ENCODE results near the gene DHODH.

DNA sequence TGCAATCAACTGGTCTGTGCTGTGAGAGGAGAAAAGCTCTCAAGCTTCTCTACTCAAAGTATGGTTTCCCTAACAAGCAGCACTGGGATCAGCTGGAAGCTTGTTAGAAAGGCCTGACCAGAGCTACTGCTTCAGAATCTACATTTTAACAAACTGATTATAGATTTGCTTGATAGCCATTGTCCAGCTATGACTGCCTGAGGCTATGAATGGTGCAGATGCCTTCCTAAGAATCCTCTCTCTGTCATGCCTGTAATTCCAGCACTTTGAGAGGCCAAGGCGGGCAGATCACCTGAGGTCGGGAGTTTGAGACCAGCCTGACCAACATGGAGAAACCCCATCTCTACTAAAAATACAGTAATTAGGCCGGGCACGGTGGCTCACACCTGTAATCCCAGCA lies 37.0 kb upstream of the DHODH start:
- TF ChIP-seq, protein P1, sequence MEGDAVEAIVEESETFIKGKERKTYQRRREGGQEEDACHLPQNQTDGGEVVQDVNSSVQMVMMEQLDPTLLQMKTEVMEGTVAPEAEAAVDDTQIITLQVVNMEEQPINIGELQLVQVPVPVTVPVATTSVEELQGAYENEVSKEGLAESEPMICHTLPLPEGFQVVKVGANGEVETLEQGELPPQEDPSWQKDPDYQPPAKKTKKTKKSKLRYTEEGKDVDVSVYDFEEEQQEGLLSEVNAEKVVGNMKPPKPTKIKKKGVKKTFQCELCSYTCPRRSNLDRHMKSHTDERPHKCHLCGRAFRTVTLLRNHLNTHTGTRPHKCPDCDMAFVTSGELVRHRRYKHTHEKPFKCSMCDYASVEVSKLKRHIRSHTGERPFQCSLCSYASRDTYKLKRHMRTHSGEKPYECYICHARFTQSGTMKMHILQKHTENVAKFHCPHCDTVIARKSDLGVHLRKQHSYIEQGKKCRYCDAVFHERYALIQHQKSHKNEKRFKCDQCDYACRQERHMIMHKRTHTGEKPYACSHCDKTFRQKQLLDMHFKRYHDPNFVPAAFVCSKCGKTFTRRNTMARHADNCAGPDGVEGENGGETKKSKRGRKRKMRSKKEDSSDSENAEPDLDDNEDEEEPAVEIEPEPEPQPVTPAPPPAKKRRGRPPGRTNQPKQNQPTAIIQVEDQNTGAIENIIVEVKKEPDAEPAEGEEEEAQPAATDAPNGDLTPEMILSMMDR (IDR thresholded peaks at IDR 0.05), result no peak
- TF ChIP-seq POLR2AphosphoS5 (IDR thresholded peaks at IDR 0.05), result no peak

Measured in breast epithelium (tissue), 3 donors.